ENCODE results near the gene RBAK.

GRCh38 chr7:5070206-5070605, 24.5 kb downstream of the RBAK start:
- TF ChIP-seq POLR2A (IDR thresholded peaks at IDR 0.05) = no peak
- no peak for TF ChIP-seq CTCF (IDR thresholded peaks at IDR 0.05)
